MG63 (cell line): ENCODE results near the gene GOLGA8F. TPM values are rescaled to one million over a fixed set of nuclear protein-coding genes. Genes with fewer than 3 reads are reported as not detected.
"Not testable (repeated sequence)": the region's sequence is repeated elsewhere in the genome, so short reads cannot be mapped to it uniquely, and the experiment has no call there.

Experiments used
- DNase-seq: peaks from one replicate; pipeline ENCODE4 v3.0.0-alpha.2; 2020
- H3K27me3 ChIP-seq: fragments of 250-450 bp; sonication (Bioruptor Pico); 2 replicates; pipeline ENCODE4 v1.5.1; 2020; ENCODE audit warnings: mild to moderate bottlenecking, moderate library complexity
- H3K36me3 ChIP-seq: fragments of 250-450 bp; sonication (Bioruptor Pico); 2 replicates; pipeline ENCODE4 v1.5.1; 2020; ENCODE audit warnings: mild to moderate bottlenecking, moderate library complexity
- H3K4me3 ChIP-seq: fragments of 250-450 bp; sonication (Bioruptor Pico); 2 replicates; pipeline ENCODE4 v1.5.1; 2020; ENCODE audit warnings: mild to moderate bottlenecking, moderate library complexity
- H3K9me3 ChIP-seq: fragments of 250-450 bp; sonication (Bioruptor Pico); 2 replicates; pipeline ENCODE4 v1.5.1; 2020; ENCODE audit warnings: mild to moderate bottlenecking, moderate library complexity
- total RNA-seq: library from RNA; depleted of rRNA; stranded (reverse); fragments of >200 nt; shearing (Covaris generic); gene quantifications from 2 replicates; pipeline ENCODE4 v1.2.3, GENCODE V29; 2014; ENCODE audit warnings: low replicate concordance; rRNA removed

The GOLGA8F gene, protein sequence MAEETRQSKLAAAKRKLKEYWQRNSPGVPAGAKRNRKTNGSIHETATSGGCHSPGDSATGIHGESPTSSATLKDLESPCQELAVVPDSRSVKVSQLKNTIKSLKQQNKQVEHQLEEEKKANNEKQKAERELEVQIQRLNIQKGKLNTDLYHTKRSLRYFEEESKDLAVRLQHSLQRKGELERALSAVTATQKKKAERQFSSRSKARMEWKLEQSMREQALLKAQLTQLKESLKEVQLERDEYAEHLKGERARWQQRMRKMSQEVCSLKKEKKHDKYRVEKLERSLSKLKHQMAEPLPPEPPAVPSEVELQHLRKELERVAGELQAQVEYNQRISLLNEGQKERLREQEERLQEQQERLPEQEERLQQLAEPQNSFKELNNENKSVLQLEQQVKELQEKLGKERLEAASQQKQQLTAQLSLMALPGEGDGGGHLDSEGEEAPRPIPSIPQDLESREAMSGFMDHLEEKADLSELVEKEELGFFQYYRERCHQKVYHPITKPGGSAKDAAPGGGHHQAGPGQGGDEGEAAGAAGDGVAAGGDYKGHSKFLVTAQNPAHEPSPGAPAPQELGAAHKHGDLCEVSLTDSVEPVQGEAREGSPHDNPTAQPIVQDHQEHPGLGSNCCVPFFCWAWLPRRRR
- 0.30 TPM in 1 of 2 replicates, not detected in the other for total RNA-seq

DNA sequence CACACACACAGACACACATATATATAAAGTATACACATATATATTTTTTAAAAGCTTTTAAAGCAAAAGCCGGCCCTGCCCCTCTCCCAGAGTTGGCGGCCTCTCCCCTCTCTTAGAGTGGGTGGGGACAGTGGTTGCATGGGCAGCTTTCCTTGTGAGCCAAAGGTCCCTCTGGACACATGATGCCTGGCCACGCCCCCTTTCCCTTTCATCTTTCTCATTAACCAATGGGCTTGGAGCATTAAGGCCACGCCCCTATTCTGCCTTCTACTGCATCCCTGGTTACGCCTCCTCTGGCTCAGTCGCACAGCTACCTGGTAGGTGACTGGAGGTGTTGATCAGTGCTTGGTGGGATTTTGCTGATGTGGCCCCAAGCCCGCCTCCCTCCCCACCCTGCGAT lies at the start of gene GOLGA8F:
Gene GOLGA8F (plus strand): TSS at position 301 of the 400 bp plus-strand sequence. CDS start 98 bp downstream, at position 399.
- not testable (repeated sequence) for H3K36me3 ChIP-seq, H3K27me3 ChIP-seq, H3K9me3 ChIP-seq, DNase-seq, H3K4me3 ChIP-seq

DNA sequence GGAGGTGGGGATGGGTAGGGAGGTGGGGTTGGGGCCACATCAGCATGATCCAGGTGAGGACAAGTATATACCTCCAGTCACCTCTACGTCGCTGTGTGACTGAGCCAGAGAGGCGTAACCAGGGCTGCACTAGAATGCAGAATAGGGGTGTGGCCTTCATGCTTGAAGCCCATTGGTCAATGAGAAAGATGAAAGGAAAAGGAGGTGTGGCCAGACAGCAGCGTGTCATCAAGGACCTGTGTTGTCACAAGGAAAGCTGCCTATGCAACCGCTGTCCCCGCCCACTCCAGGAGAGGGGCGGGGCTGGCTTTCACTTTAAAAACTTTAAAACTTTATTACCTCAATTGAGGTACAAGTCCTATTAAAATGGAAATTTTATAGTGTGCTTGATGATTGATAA lies 20.5 kb upstream of the GOLGA8F start, which contains the start of gene GOLGA6L24:
Gene GOLGA6L24 (minus strand): TSS at position 101 of the 400 bp plus-strand sequence. CDS start 61 bp downstream, at position 40.
- H3K4me3 ChIP-seq, H3K27me3 ChIP-seq, DNase-seq, H3K36me3 ChIP-seq, H3K9me3 ChIP-seq: not testable (repeated sequence)

DNA sequence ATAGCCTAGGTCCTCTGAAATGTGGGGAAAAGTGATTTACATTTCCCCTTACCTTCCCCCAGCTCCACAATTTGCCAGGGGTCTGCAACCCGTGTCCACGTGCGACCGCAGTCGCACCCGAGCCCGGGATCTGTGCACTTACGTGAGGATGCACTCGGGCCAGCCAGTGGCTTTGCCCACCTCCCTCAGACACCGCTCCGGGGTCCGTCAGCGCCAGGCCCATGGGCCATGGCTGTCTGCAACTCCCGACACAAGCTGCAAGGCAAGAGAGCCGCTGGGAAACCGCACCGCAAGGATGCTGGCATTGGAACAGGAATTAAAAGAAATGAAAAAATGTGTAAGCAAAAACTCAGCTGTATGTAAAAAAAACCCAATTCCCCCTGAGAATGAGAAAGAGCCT lies 13.0 kb upstream of the GOLGA8F start:
- H3K4me3 ChIP-seq, H3K36me3 ChIP-seq, DNase-seq, H3K27me3 ChIP-seq, H3K9me3 ChIP-seq: not testable (repeated sequence)

DNA sequence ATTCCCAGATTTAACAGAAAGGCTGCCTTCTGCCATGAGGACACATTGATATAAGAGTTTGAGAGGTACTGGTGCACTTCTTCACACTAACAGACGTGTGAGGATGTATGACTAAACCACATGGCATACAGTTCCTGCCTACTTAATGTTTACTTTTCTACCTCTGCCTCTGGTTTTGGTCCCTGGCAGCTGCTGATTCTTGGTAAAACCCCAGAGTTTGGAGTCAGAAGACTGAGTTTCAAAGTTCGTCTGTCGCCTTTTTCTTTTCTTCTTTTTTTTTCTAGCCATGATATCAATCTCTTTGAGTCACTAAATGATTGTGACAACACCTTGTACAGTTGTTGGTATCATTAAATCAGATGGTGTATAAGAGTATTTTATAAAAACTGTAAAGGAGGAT lies 1.6 kb downstream of the GOLGA8F start:
- H3K9me3 ChIP-seq, H3K27me3 ChIP-seq, H3K36me3 ChIP-seq, H3K4me3 ChIP-seq: not testable (repeated sequence)
- peak; percentile 62 for DNase-seq

DNA sequence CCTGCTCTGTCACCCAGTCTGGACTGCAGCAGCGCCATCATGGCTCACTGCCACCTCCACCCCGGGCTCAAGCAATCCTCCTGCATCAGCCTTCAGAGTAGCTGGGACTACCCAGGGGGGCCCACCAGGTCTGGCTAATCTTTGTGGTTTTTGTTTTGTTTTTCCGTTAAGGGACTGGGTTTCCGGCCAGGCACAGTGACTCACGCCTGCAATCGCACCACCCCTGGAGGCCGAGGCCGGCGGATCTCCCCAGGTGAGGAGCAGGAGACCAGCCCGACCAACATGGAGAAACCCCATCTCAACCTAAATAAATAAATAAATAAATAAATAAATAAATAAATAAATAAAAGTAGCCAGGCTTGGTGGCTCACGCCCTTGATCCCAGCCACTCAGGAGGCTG lies 17.6 kb downstream of the GOLGA8F start:
- not testable (repeated sequence) for H3K36me3 ChIP-seq, H3K27me3 ChIP-seq, H3K9me3 ChIP-seq, H3K4me3 ChIP-seq, DNase-seq

DNA sequence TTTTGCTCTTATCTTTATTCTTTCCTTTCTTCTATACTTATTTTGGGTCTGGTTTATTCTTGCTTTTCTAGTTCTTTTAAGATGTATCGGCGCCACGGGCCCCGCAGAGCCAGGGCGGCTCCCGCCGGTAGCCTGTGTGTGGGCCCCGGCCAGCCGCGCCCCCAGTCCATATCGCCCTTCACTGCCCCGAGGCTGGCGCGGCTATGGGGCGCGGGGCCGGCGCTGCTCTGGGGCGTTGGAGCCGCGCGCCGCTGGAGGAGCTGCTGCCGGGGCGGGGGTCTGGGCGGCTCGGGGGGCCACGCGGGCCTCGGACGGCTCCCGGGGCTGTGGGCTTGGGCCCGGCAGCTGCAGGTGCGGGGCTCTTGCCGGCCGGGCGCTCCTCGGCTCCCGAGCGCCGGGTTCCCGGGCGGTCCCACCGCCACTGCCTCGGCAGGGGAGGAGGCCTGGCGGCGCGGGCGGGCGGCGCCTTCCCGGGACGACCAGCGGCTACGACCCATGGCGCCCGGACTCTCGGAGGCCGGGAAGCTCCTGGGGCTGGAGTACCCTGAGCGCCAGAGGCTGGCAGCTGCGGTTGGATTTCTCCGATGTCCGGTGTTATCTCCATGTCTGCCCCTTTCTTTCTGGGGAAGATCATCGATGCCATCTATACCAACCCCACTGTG lies 24.4 kb downstream of the GOLGA8F start:
- not testable (repeated sequence) for H3K4me3 ChIP-seq, H3K27me3 ChIP-seq, H3K36me3 ChIP-seq, H3K9me3 ChIP-seq, DNase-seq

DNA sequence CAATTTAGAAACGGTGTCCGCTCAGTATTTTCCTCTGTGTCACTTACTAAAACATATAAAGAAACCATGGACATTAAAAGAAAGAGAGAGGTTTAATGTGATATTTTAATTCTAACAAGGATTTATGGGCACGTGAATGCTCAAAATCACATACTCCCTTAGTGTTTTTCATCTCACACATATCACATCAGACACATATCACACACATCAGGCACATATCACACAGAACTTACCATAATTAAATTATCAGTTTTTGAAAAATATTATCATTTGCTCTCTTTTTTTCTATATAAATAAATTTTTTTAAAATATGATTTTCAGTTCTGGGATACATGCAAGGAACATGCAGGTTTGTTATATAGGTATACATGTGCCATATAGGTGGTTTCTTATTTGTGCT lies 42.0 kb downstream of the GOLGA8F start:
- not testable (repeated sequence) for DNase-seq, H3K27me3 ChIP-seq, H3K9me3 ChIP-seq, H3K4me3 ChIP-seq, H3K36me3 ChIP-seq

DNA sequence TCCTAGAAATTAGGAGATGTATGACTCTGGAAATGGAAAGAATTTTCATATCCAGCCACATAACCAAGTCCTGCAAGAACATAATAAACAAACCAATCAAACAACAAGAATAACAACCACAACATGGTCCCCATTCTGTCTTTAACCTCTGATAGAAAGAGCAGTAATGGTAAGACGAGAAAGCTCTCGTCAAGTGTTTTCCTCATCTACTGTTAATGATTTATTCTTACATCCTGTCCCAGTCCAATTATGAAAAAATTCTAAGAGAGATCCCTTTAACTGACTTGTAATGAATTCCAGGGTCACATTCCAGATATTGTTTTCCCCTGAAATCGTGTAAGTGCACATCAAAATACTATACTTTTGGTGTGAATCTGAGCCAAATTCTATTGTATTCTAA lies 57.1 kb downstream of the GOLGA8F start:
- H3K4me3 ChIP-seq, H3K36me3 ChIP-seq, DNase-seq, H3K27me3 ChIP-seq, H3K9me3 ChIP-seq: not testable (repeated sequence)

Other genes with a start within 250 kb of the GOLGA8F start
- gene HERC2, start 56.5 kb upstream of the GOLGA8F start, total RNA-seq: 11.5 and 27.5 TPM in 2 replicates
- not detected in 2 replicates for gene GOLGA6L24, start 20.6 kb upstream of the GOLGA8F start, total RNA-seq
- gene GOLGA8G, start 154.3 kb downstream of the GOLGA8F start, total RNA-seq: not detected in 2 replicates
- gene GOLGA6L25, start 174.9 kb downstream of the GOLGA8F start, total RNA-seq: not detected in 2 replicates